Caco-2 (cell line): Measurements from ENCODE around the gene F12. TPM values are rescaled to one million over a fixed set of nuclear protein-coding genes. Genes with fewer than 3 reads are reported as not detected.

Experiments used
- BruUV-seq: library from RNA; stranded (reverse); fragments of 400-500 nt; replicated peaks from 2 replicates; lab custom pipeline; 2021; lab: Mats Ljungman, UMichigan
- CTCF ChIA-PET: fragments of 300-600 bp; sonication (Branson Sonifier 250); formaldehyde crosslinking; loops from one replicate; lab custom pipeline; 2022; ENCODE audit warnings: antibody characterized with exemption; lab: Charles Lee
- POLR2A ChIA-PET: fragments of 300-600 bp; sonication (Branson Sonifier 250); formaldehyde crosslinking; loops from one replicate; lab custom pipeline; 2022; ENCODE audit warnings: antibody characterized with exemption; lab: Charles Lee
- DNase-seq, 2 experiments: peaks; one replicate each; pipeline versions ENCODE4 v3.0.0 to v3.0.0-alpha.2; 2020 to 2022
- H3K27me3 ChIP-seq: replicated peaks from 2 replicates; pipeline ENCODE4 v1.6.0; 2011; ENCODE audit warnings: low read length; ENCODE audit not compliant: control insufficient read depth, insufficient read depth
- H3K36me3 ChIP-seq: 2 replicates; pipeline ENCODE4 v1.5.1; 2011; ENCODE audit warnings: low read length; ENCODE audit not compliant: control insufficient read depth, insufficient read depth
- H3K4me1 ChIP-seq: fragments of 250-450 bp; sonication (Bioruptor Pico); 2 replicates; pipeline ENCODE4 v1.5.1; 2020; ENCODE audit warnings: mild to moderate bottlenecking
- H3K4me3 ChIP-seq: 2 replicates; pipeline ENCODE4 v1.5.1; 2011; ENCODE audit warnings: low read depth, mild to moderate bottlenecking, control low read depth, low read length
- H3K9me3 ChIP-seq: fragments of 250-450 bp; sonication (Bioruptor Pico); 2 replicates; pipeline ENCODE4 v1.5.1; 2020; ENCODE audit warnings: mild to moderate bottlenecking, moderate library complexity
- H3K27ac Mint-ChIP-seq: one replicate; pipeline ENCODE4 v1.8.0; 2022; ENCODE audit warnings: mixed read lengths; ENCODE audit not compliant: unreplicated experiment
- H3K27me3 Mint-ChIP-seq: one replicate; pipeline ENCODE4 v1.8.0; 2022; ENCODE audit warnings: mixed read lengths; ENCODE audit not compliant: insufficient read depth, unreplicated experiment
- H3K36me3 Mint-ChIP-seq: one replicate; pipeline ENCODE4 v1.8.0; 2022; ENCODE audit warnings: mild to moderate bottlenecking, mixed read lengths; ENCODE audit not compliant: insufficient read depth, unreplicated experiment
- H3K4me1 Mint-ChIP-seq: one replicate; pipeline ENCODE4 v1.8.0; 2022; ENCODE audit warnings: low read depth, mixed read lengths; ENCODE audit not compliant: unreplicated experiment
- H3K4me3 Mint-ChIP-seq: one replicate; pipeline ENCODE4 v1.8.0; 2022; ENCODE audit warnings: mild to moderate bottlenecking, moderate library complexity, mixed read lengths; ENCODE audit not compliant: unreplicated experiment
- H3K9me3 Mint-ChIP-seq: one replicate; pipeline ENCODE4 v1.8.0; 2022; ENCODE audit warnings: mixed read lengths; ENCODE audit not compliant: unreplicated experiment
- intact Hi-C: fragments of 100-400 bp; cut with micrococcal nuclease; formaldehyde crosslinking; loops from one replicate; pipeline ENCODE4 v1.10.0; 2022; ENCODE audit not compliant: unreplicated experiment
- total RNA-seq: library from RNA; stranded (reverse); gene quantifications from 2 replicates; pipeline ENCODE4 v1.2.3, GENCODE V29; 2022
- TF ChIP-seq, protein P1 (sequence below), 2 experiments: fragments of 200-600 bp in 1 of 2; IDR thresholded peaks; 1 replicate in 1 of 2; 2 replicates in 1 of 2; pipeline versions ENCODE4 v1.5.1 to v1.8.0; 2011 to 2022; ENCODE audit warnings: antibody characterized with exemption in 1 of 2, control low read depth in 1 of 2, inconsistent platforms in 1 of 2, low read depth in 1 of 2, low read length in 1 of 2, mild to moderate bottlenecking in 1 of 2, moderate library complexity in 1 of 2; ENCODE audit not compliant: insufficient read depth in 1 of 2, severe bottlenecking in 1 of 2, unreplicated experiment in 1 of 2

The F12 gene
- total RNA-seq, 1 experiment from 2014 or later, result 13.3 TPM

DNA sequence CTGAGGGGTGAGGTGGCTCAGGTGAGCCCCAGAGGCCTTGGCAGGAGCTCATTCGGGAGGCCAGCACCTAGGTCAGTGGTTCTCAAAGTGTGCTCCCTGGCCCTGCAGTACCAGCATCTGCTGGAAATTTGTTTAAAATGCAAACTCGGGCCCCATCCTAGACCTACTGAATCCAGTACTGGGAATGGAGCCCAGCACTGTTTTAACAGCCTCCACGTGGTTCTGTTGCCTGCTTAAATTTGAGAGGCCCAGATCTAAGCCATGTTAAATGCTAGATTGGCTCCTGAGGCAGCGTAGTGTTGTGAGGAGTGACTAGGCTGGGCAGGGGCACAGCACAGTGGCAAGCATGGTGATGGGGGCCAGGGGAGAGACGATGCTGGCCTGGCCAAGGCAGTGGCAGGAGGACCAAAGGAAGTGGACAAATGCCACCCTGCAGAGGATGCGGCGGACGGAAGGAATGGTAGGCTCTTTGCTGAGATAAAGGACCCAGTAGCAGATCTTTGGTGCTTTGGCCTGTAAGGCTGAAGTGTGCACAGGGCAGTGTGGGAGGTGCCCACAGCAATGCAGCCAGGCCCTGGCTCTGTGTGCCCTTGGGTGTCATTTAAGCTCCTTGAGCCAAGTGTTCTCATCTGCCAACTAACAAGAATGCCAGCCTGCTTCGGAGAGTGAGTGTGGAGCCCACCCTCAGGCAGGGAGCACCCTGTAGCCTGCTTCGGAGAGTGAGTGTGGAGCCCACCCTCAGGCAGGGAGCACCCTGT is 41.5 kb upstream of the F12 start:
- H3K4me1 ChIP-seq, result peaks cover 12% of the 10 kb centered on the region
- CTCF ChIA-PET, result interaction anchor here (1.1 to 6.5 kb wide), 2 partner anchors 47 to 60 kb away, joined by 3 to 110 read pairs; no protein-coding TSS in a partner anchor
- peaks cover 7% of the 10 kb centered on the region for H3K4me1 Mint-ChIP-seq

DNA sequence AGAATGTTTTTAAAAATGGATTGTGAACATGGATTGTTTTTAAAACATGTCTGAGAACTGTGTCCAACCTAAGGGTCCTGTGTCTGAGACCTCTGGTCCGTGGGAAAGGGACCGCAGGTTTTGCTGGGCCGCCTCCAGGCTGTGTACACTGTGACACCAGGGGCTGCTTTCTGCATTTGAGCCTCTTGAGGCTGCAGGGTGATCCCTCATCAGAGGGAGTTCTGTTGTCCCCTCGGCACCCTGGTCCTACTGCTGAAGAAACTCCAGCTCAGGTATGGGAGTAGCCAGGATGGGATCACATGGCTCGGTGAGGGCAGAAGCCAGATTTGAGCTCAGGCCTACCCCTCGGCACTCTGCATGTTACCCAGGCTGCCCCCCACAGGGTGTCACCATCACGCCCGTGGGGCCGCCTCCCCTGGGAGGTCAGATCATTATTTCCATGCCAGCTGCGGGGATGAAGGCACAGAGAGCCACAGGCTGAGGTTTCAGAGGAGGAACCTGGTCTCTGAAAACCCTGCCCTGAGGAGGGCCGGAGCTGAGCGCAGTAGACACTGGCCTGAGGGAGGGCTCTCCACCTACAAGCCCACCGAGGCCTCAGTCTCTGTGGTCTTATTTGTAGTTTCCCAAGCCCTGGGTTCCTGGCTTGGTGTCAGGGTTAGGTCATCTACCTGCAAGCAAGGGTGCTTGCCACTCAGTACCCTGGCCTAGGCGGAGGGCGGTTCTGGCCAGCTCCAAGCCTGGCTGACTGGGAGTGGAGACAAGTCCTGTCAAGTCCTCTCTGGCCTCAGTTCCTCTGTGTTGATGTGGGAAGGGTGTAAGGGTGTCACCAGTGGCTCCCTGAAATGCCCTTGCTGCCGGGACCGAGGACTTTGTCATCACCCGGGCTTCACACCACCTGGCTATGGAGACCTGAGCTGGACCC is 40.0 kb upstream of the F12 start:
- H3K4me1 Mint-ChIP-seq, result peaks cover 11% of the 10 kb centered on the region

More for the DNA sequence above, 41.5 kb upstream of the F12 start:
- Mint-ChIP-seq H3K4me3 (no peak overlapping the region), H3K9me3 (no peaks in the 10 kb centered on the region), H3K27ac (no peak overlapping the region), H3K27me3 (peaks cover 2% of the 10 kb centered on the region), H3K36me3 (peaks cover 52% of the 10 kb centered on the region)
- no TSS peak for BruUV-seq
- no peak for DNase-seq
- H3K27me3 ChIP-seq, result no peaks in the 10 kb centered on the region
- TF ChIP-seq, protein P1, sequence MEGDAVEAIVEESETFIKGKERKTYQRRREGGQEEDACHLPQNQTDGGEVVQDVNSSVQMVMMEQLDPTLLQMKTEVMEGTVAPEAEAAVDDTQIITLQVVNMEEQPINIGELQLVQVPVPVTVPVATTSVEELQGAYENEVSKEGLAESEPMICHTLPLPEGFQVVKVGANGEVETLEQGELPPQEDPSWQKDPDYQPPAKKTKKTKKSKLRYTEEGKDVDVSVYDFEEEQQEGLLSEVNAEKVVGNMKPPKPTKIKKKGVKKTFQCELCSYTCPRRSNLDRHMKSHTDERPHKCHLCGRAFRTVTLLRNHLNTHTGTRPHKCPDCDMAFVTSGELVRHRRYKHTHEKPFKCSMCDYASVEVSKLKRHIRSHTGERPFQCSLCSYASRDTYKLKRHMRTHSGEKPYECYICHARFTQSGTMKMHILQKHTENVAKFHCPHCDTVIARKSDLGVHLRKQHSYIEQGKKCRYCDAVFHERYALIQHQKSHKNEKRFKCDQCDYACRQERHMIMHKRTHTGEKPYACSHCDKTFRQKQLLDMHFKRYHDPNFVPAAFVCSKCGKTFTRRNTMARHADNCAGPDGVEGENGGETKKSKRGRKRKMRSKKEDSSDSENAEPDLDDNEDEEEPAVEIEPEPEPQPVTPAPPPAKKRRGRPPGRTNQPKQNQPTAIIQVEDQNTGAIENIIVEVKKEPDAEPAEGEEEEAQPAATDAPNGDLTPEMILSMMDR (IDR thresholded peaks at IDR 0.05; ENCODE audit: insufficient read depth in 1 of 2, low read depth in 1 of 2, low read length in 1 of 2, severe bottlenecking in 1 of 2, unreplicated experiment in 1 of 2), result no peak
- intact Hi-C loops, result no loop called here
- no peaks in the 10 kb centered on the region; the same call in 1 of the 2 replicates for H3K36me3 ChIP-seq
- H3K9me3 ChIP-seq, result no peaks in the 10 kb centered on the region
- H3K4me3 ChIP-seq, result no peak overlapping the region
- POLR2A ChIA-PET, result no interaction called here

More for the DNA sequence above, 40.0 kb upstream of the F12 start:
- Histone ChIP-seq H3K4me3 (no peak overlapping the region), H3K27me3 (no peaks in the 10 kb centered on the region), H3K36me3 (no peaks in the 10 kb centered on the region; the same call in 1 of the 2 replicates), H3K9me3 (no peaks in the 10 kb centered on the region), H3K4me1 (peaks cover 12% of the 10 kb centered on the region)
- TF ChIP-seq, protein P1 (IDR thresholded peaks at IDR 0.05; ENCODE audit: insufficient read depth in 1 of 2, low read depth in 1 of 2, low read length in 1 of 2, severe bottlenecking in 1 of 2, unreplicated experiment in 1 of 2), result no peak
- BruUV-seq, result no TSS peak
- H3K27ac Mint-ChIP-seq, result no peak overlapping the region
- CTCF ChIA-PET, result interaction anchor here (0.6 to 6.5 kb wide), 5 partner anchors 46 to 125 kb away, joined by 3 to 110 read pairs (median 5); no protein-coding TSS in a partner anchor
- DNase-seq, result no peak
- peaks cover 52% of the 10 kb centered on the region for H3K36me3 Mint-ChIP-seq
- H3K27me3 Mint-ChIP-seq, result peaks cover 6% of the 10 kb centered on the region
- no peaks in the 10 kb centered on the region for H3K9me3 Mint-ChIP-seq
- H3K4me3 Mint-ChIP-seq, result no peak overlapping the region
- POLR2A ChIA-PET, result interaction anchor here (1.5 to 2.4 kb wide), 2 partner anchors 23 to 47 kb away, joined by 4 to 13 read pairs; partner anchors contain the start of gene GRK6
- intact Hi-C loops, result no loop called here
